Measurements from ENCODE around the gene KIF19.

Gene KIF19

GRCh38 chr17:74393346-74393942 lies 67.4 kb downstream of the KIF19 start:
- Histone ChIP-seq H3K27me3 (no peaks in the 10 kb centered on the region), H3K4me3 (ENCODE audit: low read depth in 1 of 2, low read length in 1 of 2) (no peak overlapping the region), H3K27ac (no peak overlapping the region), H3K36me3 (no peaks in the 10 kb centered on the region), H3K4me1 (ENCODE audit: control insufficient read depth in 1 of 2, insufficient read depth in 1 of 2, low read depth in 1 of 2, low read length in 1 of 2) (peaks cover 22 to 23% of the 10 kb centered on the region in 2 experiments), H3K9me3 (no peaks in the 10 kb centered on the region)
- no peak for TF ChIP-seq CTCF (IDR thresholded peaks at IDR 0.05)

GRCh38 chr17:74394275-74394950 lies 68.4 kb downstream of the KIF19 start:
- peaks cover 21 to 23% of the 10 kb centered on the region in 2 experiments for H3K4me1 ChIP-seq (ENCODE audit: control insufficient read depth in 1 of 2, insufficient read depth in 1 of 2, low read depth in 1 of 2, low read length in 1 of 2)
- no peaks in the 10 kb centered on the region for H3K36me3 ChIP-seq
- H3K9me3 ChIP-seq, result no peaks in the 10 kb centered on the region
- H3K27me3 ChIP-seq, result no peaks in the 10 kb centered on the region
- no peak overlapping the region for H3K27ac ChIP-seq
- H3K4me3 ChIP-seq (ENCODE audit: low read depth in 1 of 2, low read length in 1 of 2), result no peak overlapping the region
- TF ChIP-seq CTCF (IDR thresholded peaks at IDR 0.05), result no peak

- Histone ChIP-seq H3K4me1 (ENCODE audit: control insufficient read depth in 1 of 2, insufficient read depth in 1 of 2, low read depth in 1 of 2, low read length in 1 of 2) (peaks cover 17 to 23% of the 10 kb centered on the region in 2 experiments), H3K36me3 (no peaks in the 10 kb centered on the region), H3K27ac (no peak overlapping the region), H3K9me3 (no peaks in the 10 kb centered on the region), H3K27me3 (no peaks in the 10 kb centered on the region), H3K4me3 (ENCODE audit: low read depth in 1 of 2, low read length in 1 of 2) (no peak overlapping the region)
- TF ChIP-seq CTCF (IDR thresholded peaks at IDR 0.05), result no peak
Observed at GRCh38 chr17:74394977-74395376, 69.0 kb downstream of the KIF19 start.

- no peak overlapping the region for H3K27ac ChIP-seq
- TF ChIP-seq CTCF (IDR thresholded peaks at IDR 0.05), result no peak
Observed at GRCh38 chr17:74396567-74396966, 70.5 kb downstream of the KIF19 start.

GRCh38 chr17:74402048-74402447 lies 76.0 kb downstream of the KIF19 start:
- TF ChIP-seq CTCF (IDR thresholded peaks at IDR 0.05), result no peak
- no peak overlapping the region for H3K4me3 ChIP-seq (ENCODE audit: low read depth in 1 of 2, low read length in 1 of 2)
- H3K4me1 ChIP-seq (ENCODE audit: control insufficient read depth in 1 of 2, insufficient read depth in 1 of 2, low read depth in 1 of 2, low read length in 1 of 2), result no peaks in the 10 kb centered on the region

More at GRCh38 chr17:74396567-74396966, 70.5 kb downstream of the KIF19 start:
- Histone ChIP-seq H3K36me3 (no peaks in the 10 kb centered on the region), H3K4me3 (ENCODE audit: low read depth in 1 of 2, low read length in 1 of 2) (no peak overlapping the region), H3K9me3 (no peaks in the 10 kb centered on the region), H3K27me3 (no peaks in the 10 kb centered on the region), H3K4me1 (ENCODE audit: control insufficient read depth in 1 of 2, insufficient read depth in 1 of 2, low read depth in 1 of 2, low read length in 1 of 2) (peaks cover 7 to 12% of the 10 kb centered on the region in 2 experiments)

More at GRCh38 chr17:74402048-74402447, 76.0 kb downstream of the KIF19 start:
- H3K9me3 ChIP-seq, result no peaks in the 10 kb centered on the region
- no peak overlapping the region for H3K27ac ChIP-seq
- H3K36me3 ChIP-seq, result no peaks in the 10 kb centered on the region
- H3K27me3 ChIP-seq, result peaks cover 12% of the 10 kb centered on the region

All from neutrophil (primary cell).